Lower lobe of right lung (tissue), 2 donors: ENCODE results near the gene OMD. TPM values are rescaled to one million over a fixed set of nuclear protein-coding genes. Genes with fewer than 3 reads are reported as not detected.

Experiments
- ATAC-seq, 2 donors: fragments of 200-7000 bp; cut with Tn5 transposase; one replicate each; pipeline ENCODE4 v1.9.1; 2020 to 2022; ENCODE audit warnings: mild to moderate bottlenecking in 2 of 2, moderate library complexity in 2 of 2
- DNase-seq: peaks from one replicate; pipeline ENCODE4 v3.0.0-alpha.2; 2020
- H3K27ac ChIP-seq: fragments of 200-600 bp; one replicate; pipeline ENCODE4 v1.8.0; 2022
- H3K27me3 ChIP-seq: fragments of 200-600 bp; one replicate; pipeline ENCODE4 v1.8.0; 2022; ENCODE audit warnings: low read depth
- H3K36me3 ChIP-seq: fragments of 200-600 bp; one replicate; pipeline ENCODE4 v1.8.0; 2022; ENCODE audit warnings: mild to moderate bottlenecking
- H3K4me1 ChIP-seq: fragments of 200-600 bp; one replicate; pipeline ENCODE4 v1.8.0; 2022
- H3K4me3 ChIP-seq: fragments of 200-600 bp; one replicate; pipeline ENCODE4 v1.8.0; 2022; ENCODE audit warnings: mild to moderate bottlenecking
- H3K9me3 ChIP-seq: fragments of 200-600 bp; one replicate; pipeline ENCODE4 v1.8.0; 2022
- intact Hi-C: fragments of 100-400 bp; cut with DNase I; formaldehyde crosslinking; loops from one replicate; pipeline ENCODE4 v1.11.0; 2022
- long read RNA-seq: library from polyadenylated mRNA; unstranded; transcript quantifications from one replicate; pipeline ENCODE4 v2.0.0, GENCODE V29; 2021
- total RNA-seq: library from RNA; stranded (reverse); fragmentation: NEBNext Ultra II Directional; extraction: Animal tissue kit (Norgen Biotek cat#: 25700); gene quantifications from one replicate; pipeline ENCODE4 v1.2.1, GENCODE V29; 2021
- TF ChIP-seq, protein P1 (sequence below): fragments of 200-600 bp; IDR thresholded peaks from one replicate; pipeline ENCODE4 v1.8.0; 2022; ENCODE audit warnings: antibody characterized with exemption, mild to moderate bottlenecking
- donor health status: DM: no; HTN: yes; CAD: no; lungs with severe emphysema.

The OMD gene, protein sequence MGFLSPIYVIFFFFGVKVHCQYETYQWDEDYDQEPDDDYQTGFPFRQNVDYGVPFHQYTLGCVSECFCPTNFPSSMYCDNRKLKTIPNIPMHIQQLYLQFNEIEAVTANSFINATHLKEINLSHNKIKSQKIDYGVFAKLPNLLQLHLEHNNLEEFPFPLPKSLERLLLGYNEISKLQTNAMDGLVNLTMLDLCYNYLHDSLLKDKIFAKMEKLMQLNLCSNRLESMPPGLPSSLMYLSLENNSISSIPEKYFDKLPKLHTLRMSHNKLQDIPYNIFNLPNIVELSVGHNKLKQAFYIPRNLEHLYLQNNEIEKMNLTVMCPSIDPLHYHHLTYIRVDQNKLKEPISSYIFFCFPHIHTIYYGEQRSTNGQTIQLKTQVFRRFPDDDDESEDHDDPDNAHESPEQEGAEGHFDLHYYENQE
- total RNA-seq = 4.1 TPM
- long read RNA-seq, partial matches to known transcripts = 0 of 3 reads
- long read RNA-seq, other reads (novel, unspliced or antisense) = 0 of 3 reads

DNA sequence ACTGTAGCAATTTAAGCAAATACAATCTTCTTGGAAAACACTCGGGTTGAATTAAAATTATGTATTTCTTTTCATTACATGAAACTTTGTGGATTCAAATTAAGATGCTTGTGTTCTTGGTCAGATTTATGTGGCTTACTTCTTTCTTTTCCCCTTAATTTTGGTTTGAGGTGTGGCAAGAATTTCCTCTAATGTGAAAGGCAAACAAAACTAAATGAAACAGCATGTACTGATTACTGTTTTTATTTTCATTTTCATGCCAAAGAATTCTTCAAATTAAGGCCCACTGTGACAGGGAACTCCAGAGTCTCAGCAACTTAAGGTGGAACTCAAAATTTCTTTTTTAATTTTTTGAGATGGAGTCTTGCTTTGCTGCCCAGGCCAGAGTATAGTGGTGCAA is at the start of gene OMD:
Gene OMD (minus strand): TSS at position 132 of the 400 bp plus-strand sequence. CDS start 6,913 bp downstream, outside the sequence.
- Histone ChIP-seq H3K27me3 (no peaks in the 10 kb centered on the region), H3K9me3 (no peaks in the 10 kb centered on the region), H3K36me3 (no peaks in the 10 kb centered on the region), H3K27ac (no peak within 1 kb of the TSS), H3K4me1 (no peaks in the 10 kb centered on the region), H3K4me3 (peak within 1 kb of the TSS; percentile 32)
- ATAC-seq (no peak), DNase-seq (no peak)
- TF ChIP-seq, protein P1, sequence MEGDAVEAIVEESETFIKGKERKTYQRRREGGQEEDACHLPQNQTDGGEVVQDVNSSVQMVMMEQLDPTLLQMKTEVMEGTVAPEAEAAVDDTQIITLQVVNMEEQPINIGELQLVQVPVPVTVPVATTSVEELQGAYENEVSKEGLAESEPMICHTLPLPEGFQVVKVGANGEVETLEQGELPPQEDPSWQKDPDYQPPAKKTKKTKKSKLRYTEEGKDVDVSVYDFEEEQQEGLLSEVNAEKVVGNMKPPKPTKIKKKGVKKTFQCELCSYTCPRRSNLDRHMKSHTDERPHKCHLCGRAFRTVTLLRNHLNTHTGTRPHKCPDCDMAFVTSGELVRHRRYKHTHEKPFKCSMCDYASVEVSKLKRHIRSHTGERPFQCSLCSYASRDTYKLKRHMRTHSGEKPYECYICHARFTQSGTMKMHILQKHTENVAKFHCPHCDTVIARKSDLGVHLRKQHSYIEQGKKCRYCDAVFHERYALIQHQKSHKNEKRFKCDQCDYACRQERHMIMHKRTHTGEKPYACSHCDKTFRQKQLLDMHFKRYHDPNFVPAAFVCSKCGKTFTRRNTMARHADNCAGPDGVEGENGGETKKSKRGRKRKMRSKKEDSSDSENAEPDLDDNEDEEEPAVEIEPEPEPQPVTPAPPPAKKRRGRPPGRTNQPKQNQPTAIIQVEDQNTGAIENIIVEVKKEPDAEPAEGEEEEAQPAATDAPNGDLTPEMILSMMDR = no peak
- intact Hi-C loops = no loop called here

DNA sequence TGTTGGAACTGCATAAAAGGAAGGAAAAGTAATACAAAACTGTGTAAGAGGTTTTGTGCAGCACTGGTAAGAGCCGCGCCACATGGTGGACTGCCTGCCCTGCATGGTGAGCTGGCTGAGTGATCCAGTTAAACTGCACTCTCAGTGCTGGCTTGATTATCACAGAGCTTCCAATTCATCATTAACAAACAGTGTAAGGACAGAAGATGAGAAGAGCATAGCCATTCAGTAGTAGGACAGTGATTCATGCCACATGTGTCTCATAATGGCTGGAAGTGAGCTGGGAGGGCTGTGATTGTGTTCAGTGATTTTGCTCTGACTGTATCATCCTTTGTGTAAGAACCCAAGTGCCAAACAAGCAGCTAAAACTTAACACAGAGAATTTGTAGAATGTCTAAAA is 43.9 kb upstream of the OMD start:
- no peaks in the 10 kb centered on the region for H3K9me3 ChIP-seq
- H3K27ac ChIP-seq = no peak overlapping the region
- H3K4me1 ChIP-seq = no peaks in the 10 kb centered on the region
- H3K4me3 ChIP-seq = no peak overlapping the region
- no peaks in the 10 kb centered on the region for H3K27me3 ChIP-seq
- TF ChIP-seq, protein P1 = no peak
- intact Hi-C loops = no loop called here
- no peaks in the 10 kb centered on the region for H3K36me3 ChIP-seq
- ATAC-seq = no peak
- DNase-seq = no peak

DNA sequence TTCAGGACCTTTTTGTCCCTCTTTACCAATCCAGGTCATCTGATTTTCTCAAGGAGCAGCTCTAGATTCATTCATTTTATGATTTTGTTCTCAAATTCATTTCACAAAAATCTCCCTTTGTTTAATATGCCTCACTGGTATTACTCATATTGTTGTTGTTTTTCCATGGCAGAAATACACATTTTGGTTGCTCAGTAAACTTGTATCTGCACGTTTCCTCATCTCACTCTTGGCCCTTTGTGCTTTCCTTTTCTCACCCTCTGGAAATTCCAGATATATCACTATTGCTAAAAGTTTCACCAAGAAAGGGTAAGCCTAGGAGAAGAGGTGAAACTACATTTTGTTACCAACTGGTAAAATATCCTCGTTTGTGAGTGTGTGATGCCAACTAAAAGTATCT is 43.2 kb upstream of the OMD start:
- TF ChIP-seq, protein P1 = no peak
- no peak for DNase-seq
- intact Hi-C loops = no loop called here
- H3K4me1 ChIP-seq = no peaks in the 10 kb centered on the region
- ATAC-seq = no peak
- no peak overlapping the region for H3K27ac ChIP-seq
- H3K27me3 ChIP-seq = no peaks in the 10 kb centered on the region
- H3K36me3 ChIP-seq = no peaks in the 10 kb centered on the region
- H3K9me3 ChIP-seq = no peaks in the 10 kb centered on the region
- no peak overlapping the region for H3K4me3 ChIP-seq

DNA sequence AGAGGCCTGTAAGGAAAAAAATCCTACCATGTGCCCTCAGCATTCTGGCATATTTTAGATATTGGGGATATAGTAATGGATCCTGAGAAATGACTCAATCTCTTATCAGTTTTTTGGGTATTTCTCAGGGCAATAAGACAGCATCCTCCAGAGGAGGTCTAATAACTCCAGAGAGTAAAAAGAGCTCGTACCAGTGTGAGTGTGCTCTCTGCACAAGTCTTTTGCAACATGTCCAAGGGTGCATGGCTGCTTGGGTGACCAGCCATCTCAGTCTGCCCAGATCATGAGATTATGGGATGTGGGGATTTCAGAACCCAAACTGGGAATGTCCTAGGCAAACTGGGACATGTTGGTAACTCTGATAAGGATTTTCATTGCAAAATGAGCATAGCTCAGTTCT is 42.8 kb upstream of the OMD start:
- Histone ChIP-seq H3K27me3 (no peaks in the 10 kb centered on the region), H3K27ac (no peak overlapping the region), H3K36me3 (no peaks in the 10 kb centered on the region), H3K4me1 (no peaks in the 10 kb centered on the region), H3K4me3 (no peak overlapping the region), H3K9me3 (no peaks in the 10 kb centered on the region)
- ATAC-seq (no peak), DNase-seq (no peak)
- TF ChIP-seq, protein P1 = no peak
- intact Hi-C loops = no loop called here

DNA sequence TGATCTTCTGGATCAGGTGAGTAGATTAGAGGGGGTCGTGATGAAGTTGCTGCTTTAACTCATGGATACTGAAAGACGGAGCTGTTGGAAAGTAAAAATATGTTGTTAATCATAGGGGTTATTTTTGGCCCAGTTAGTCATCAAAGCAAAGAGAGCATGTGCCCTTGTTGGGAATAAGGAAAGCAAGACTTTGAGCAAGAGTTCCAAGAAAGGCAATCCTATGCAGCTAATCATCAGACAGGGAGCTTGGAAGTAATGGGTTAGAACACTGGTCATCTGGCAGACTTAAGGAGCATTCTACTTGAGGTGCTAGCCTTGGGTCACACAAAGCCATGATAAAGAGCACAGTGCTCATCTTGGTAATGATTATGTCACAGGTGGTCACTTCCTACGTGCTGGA is 39.7 kb upstream of the OMD start:
- Histone ChIP-seq H3K27ac (no peak overlapping the region), H3K4me1 (no peaks in the 10 kb centered on the region), H3K27me3 (no peaks in the 10 kb centered on the region), H3K4me3 (no peak overlapping the region), H3K9me3 (no peaks in the 10 kb centered on the region), H3K36me3 (no peaks in the 10 kb centered on the region)
- no peak for DNase-seq
- no peak for ATAC-seq
- intact Hi-C loops = no loop called here
- TF ChIP-seq, protein P1 = no peak
